GM06990 (cell line): ENCODE measurements around the gene P2RX2.

Experiments
- DNase-seq: peaks from one replicate; pipeline ENCODE4 v3.0.0-alpha.2; 2011; ENCODE audit not compliant: insufficient read length; ENCODE audit errors: extremely low read depth
- H3K27me3 ChIP-seq: replicated peaks from 2 replicates; pipeline ENCODE4 v1.6.0; 2011; ENCODE audit warnings: low read length; ENCODE audit not compliant: control insufficient read depth, insufficient read depth
- H3K36me3 ChIP-seq: 2 replicates; pipeline ENCODE4 v1.5.1; 2011; ENCODE audit warnings: low read length; ENCODE audit not compliant: control insufficient read depth, insufficient read depth
- H3K4me3 ChIP-seq: replicated peaks from 2 replicates; pipeline ENCODE4 v1.5.1; 2011; ENCODE audit warnings: low read depth, mild to moderate bottlenecking, control low read depth, low read length
- CTCF ChIP-seq: IDR thresholded peaks from 2 replicates; pipeline ENCODE4 v1.5.1; 2011; ENCODE audit warnings: low read length, control low read depth, mild to moderate bottlenecking, inconsistent platforms; ENCODE audit not compliant: insufficient read depth, poor library complexity, severe bottlenecking

Gene P2RX2

GRCh38 chr12:132635076-132635955, 16.7 kb downstream of the P2RX2 start:
- TF ChIP-seq CTCF = no peak
- no peak for DNase-seq
- Histone ChIP-seq H3K4me3 (no peak overlapping the region), H3K27me3 (no peaks in the 10 kb centered on the region), H3K36me3 (peaks cover 46% of the 10 kb centered on the region)

GRCh38 chr12:132637811-132638210, 19.2 kb downstream of the P2RX2 start:
- Histone ChIP-seq H3K4me3 (no peak overlapping the region), H3K27me3 (no peaks in the 10 kb centered on the region), H3K36me3 (peaks cover 46% of the 10 kb centered on the region)
- TF ChIP-seq CTCF = no peak
- no peak for DNase-seq

- TF ChIP-seq CTCF = peak; percentile 83
- H3K36me3 ChIP-seq = peaks cover 51% of the 10 kb centered on the region
- no peak overlapping the region for H3K4me3 ChIP-seq
- DNase-seq = no peak
- no peaks in the 10 kb centered on the region for H3K27me3 ChIP-seq
These were observed 20.2 kb downstream of the P2RX2 start for GRCh38 chr12:132638541-132639408.

- no peak for DNase-seq
- Histone ChIP-seq H3K27me3 (no peaks in the 10 kb centered on the region), H3K4me3 (no peak overlapping the region), H3K36me3 (peaks cover 47% of the 10 kb centered on the region)
- TF ChIP-seq CTCF = no peak
These were observed 21.5 kb downstream of the P2RX2 start for GRCh38 chr12:132639956-132640520.

GRCh38 chr12:132640936-132641335, 22.4 kb downstream of the P2RX2 start:
- no peak overlapping the region for H3K4me3 ChIP-seq
- H3K27me3 ChIP-seq = no peaks in the 10 kb centered on the region
- peaks cover 44% of the 10 kb centered on the region for H3K36me3 ChIP-seq
- TF ChIP-seq CTCF = no peak
- no peak for DNase-seq
